ENCODE data around the gene BDNF. TPM values are rescaled to one million over a fixed set of nuclear protein-coding genes. Genes with fewer than 3 reads are reported as not detected.
A peak's percentile ranks its signal among the peaks of the same experiment; 100 is the strongest.

Gene BDNF
- total and polyA plus RNA-seq, 8 donors = 0.04 to 0.15 (median 0.09) TPM

- Histone ChIP-seq H3K4me3 (peak overlapping the region in 1 of 4 donors; percentile 60), H3K27me3 (peaks cover 0 to 28% (median 8%) of the 10 kb centered on the region in 4 donors), H3K4me1 (peaks cover 4 to 15% (median 13%) of the 10 kb centered on the region in 3 donors), H3K27ac (no peak overlapping the region), H3K36me3 (no peaks in the 10 kb centered on the region), H3K9me3 (no peaks in the 10 kb centered on the region)
- 1% methylated on average over 18 of the region's 18 CpGs for WGBS, 2 donors
- peak; percentile 57 to 72 (median 64) for TF ChIP-seq CTCF (IDR thresholded peaks at IDR 0.05)
- peak; percentile 56 to 86 (median 72) for DNase-seq
- FAIRE-seq = no peak
- peak; percentile 83 to 93 (median 92) for ATAC-seq
- intact Hi-C loops (cut with DNase I) = loop anchor here in 1 of 3 donors (5.0 to 10.0 kb wide), 3 partner anchors 833 to 1636 kb away; no protein-coding TSS in a partner anchor
Measured at GRCh38 chr11:27698872-27699241, 1.4 kb downstream of the BDNF start.

- Histone ChIP-seq H3K27me3 (peaks cover 0 to 28% (median 8%) of the 10 kb centered on the region in 4 donors), H3K36me3 (no peaks in the 10 kb centered on the region), H3K4me1 (peaks cover 4 to 15% (median 13%) of the 10 kb centered on the region in 3 donors), H3K27ac (no peak overlapping the region), H3K9me3 (no peaks in the 10 kb centered on the region), H3K4me3 (no peak overlapping the region)
- no peak for TF ChIP-seq CTCF (IDR thresholded peaks at IDR 0.05)
- DNase-seq (no peak), FAIRE-seq (no peak), ATAC-seq (no peak)
- intact Hi-C loops (cut with DNase I) = loop anchor here in 1 of 3 donors (5.0 to 10.0 kb wide), 3 partner anchors 835 to 1637 kb away; no protein-coding TSS in a partner anchor
- 40 to 43% methylated on average over 2 of the region's 2 CpGs for WGBS, 2 donors
Measured at GRCh38 chr11:27697679-27698275, 2.5 kb downstream of the BDNF start.

- FAIRE-seq (no peak), ATAC-seq (no peak), DNase-seq (no peak)
- no peak for TF ChIP-seq CTCF (IDR thresholded peaks at IDR 0.05)
- 26 to 32% methylated on average over 8 of the region's 8 CpGs for WGBS, 2 donors
- Histone ChIP-seq H3K36me3 (no peaks in the 10 kb centered on the region), H3K9me3 (no peaks in the 10 kb centered on the region), H3K4me3 (no peak overlapping the region), H3K27ac (no peak overlapping the region), H3K4me1 (peaks cover 4 to 15% (median 13%) of the 10 kb centered on the region in 3 donors), H3K27me3 (peaks cover 0 to 22% (median 8%) of the 10 kb centered on the region in 4 donors)
- intact Hi-C loops (cut with DNase I) = loop anchor here in 1 of 3 donors (5.0 to 10.0 kb wide), 3 partner anchors 835 to 1638 kb away; no protein-coding TSS in a partner anchor
Measured at GRCh38 chr11:27696961-27697360, 3.3 kb downstream of the BDNF start.

- no peak for TF ChIP-seq CTCF (IDR thresholded peaks at IDR 0.05)
- Histone ChIP-seq H3K27ac (no peak overlapping the region), H3K4me3 (no peak overlapping the region), H3K36me3 (no peaks in the 10 kb centered on the region), H3K27me3 (peaks cover 0 to 17% (median 8%) of the 10 kb centered on the region in 4 donors), H3K9me3 (no peaks in the 10 kb centered on the region), H3K4me1 (peaks cover 4 to 13% (median 11%) of the 10 kb centered on the region in 3 donors)
- no peak for ATAC-seq
- intact Hi-C loops (cut with DNase I) = loop anchor here in 1 of 3 donors (5.0 to 10.0 kb wide), 3 partner anchors 836 to 1639 kb away; no protein-coding TSS in a partner anchor
- FAIRE-seq = no peak
- WGBS, 2 donors = 46 to 66% methylated on average over 3 of the region's 3 CpGs
- DNase-seq = no peak
Measured at GRCh38 chr11:27696115-27696514, 4.1 kb downstream of the BDNF start.

DNA sequence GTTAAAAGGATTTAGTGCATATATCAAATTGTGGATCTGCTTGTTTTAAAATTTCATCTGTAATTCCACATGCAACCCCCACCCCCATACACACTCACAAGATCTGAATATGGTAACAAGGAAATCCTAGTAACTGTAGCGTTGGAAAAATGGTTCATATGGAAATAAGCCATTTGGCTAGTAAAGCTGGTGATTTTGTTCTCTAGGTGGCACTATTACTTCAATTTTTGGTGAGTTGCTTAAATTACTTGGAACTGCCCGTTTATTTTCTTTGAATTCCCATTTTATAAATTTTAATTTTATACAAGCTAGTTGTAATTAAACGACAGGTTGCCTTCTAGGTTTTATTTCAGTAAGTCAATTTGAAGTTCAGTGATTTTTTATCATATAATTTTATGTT, 5.3 kb downstream of the BDNF start:
- no peak for TF ChIP-seq CTCF (IDR thresholded peaks at IDR 0.05)
- Histone ChIP-seq H3K36me3 (no peaks in the 10 kb centered on the region), H3K9me3 (no peaks in the 10 kb centered on the region), H3K4me1 (peaks cover 4 to 12% (median 9%) of the 10 kb centered on the region in 3 donors), H3K27me3 (peaks cover 0 to 13% (median 8%) of the 10 kb centered on the region in 4 donors), H3K4me3 (no peak overlapping the region), H3K27ac (no peak overlapping the region)
- FAIRE-seq = no peak
- 5 to 10% methylated on average over 3 of the region's 3 CpGs for WGBS, 2 donors
- no peak for DNase-seq
- intact Hi-C loops (cut with DNase I) = loop anchor here in 1 of 3 donors (5.0 to 10.0 kb wide), 3 partner anchors 837 to 1640 kb away; no protein-coding TSS in a partner anchor
- ATAC-seq = no peak

Data from pancreas (tissue), 10 donors.